ENCODE results near the gene CCR8.

CCR8 gene

GRCh38 chr3:39378088-39378487 lies 48.6 kb downstream of the CCR8 start:
- H3K9me3 Mint-ChIP-seq, result no peaks in the 10 kb centered on the region
- H3K4me3 Mint-ChIP-seq, result no peak overlapping the region
- peaks cover 14% of the 10 kb centered on the region for H3K36me3 Mint-ChIP-seq (ENCODE audit: low read depth)
- peak; percentile 43 for DNase-seq (ENCODE audit: low spot score)
- no peaks in the 10 kb centered on the region for H3K27me3 Mint-ChIP-seq (ENCODE audit: low read depth)
- peaks cover 21% of the 10 kb centered on the region for H3K4me1 Mint-ChIP-seq (ENCODE audit: low read depth)
- no peak overlapping the region for H3K27ac Mint-ChIP-seq

- DNase-seq (ENCODE audit: low spot score), result no peak
- no peaks in the 10 kb centered on the region for H3K27me3 Mint-ChIP-seq (ENCODE audit: low read depth)
- no peaks in the 10 kb centered on the region for H3K9me3 Mint-ChIP-seq
- peaks cover 11% of the 10 kb centered on the region for H3K36me3 Mint-ChIP-seq (ENCODE audit: low read depth)
- no peak overlapping the region for H3K4me3 Mint-ChIP-seq
- peaks cover 18% of the 10 kb centered on the region for H3K4me1 Mint-ChIP-seq (ENCODE audit: low read depth)
- no peak overlapping the region for H3K27ac Mint-ChIP-seq
Measured at GRCh38 chr3:39378957-39379777, 49.7 kb downstream of the CCR8 start.

GRCh38 chr3:39379778-39380155 lies 50.3 kb downstream of the CCR8 start:
- Mint-ChIP-seq H3K36me3 (ENCODE audit: low read depth) (peaks cover 11% of the 10 kb centered on the region), H3K27ac (no peak overlapping the region), H3K27me3 (ENCODE audit: low read depth) (no peaks in the 10 kb centered on the region), H3K4me1 (ENCODE audit: low read depth) (peaks cover 21% of the 10 kb centered on the region), H3K4me3 (no peak overlapping the region), H3K9me3 (no peaks in the 10 kb centered on the region)
- no peak for DNase-seq (ENCODE audit: low spot score)

DNA sequence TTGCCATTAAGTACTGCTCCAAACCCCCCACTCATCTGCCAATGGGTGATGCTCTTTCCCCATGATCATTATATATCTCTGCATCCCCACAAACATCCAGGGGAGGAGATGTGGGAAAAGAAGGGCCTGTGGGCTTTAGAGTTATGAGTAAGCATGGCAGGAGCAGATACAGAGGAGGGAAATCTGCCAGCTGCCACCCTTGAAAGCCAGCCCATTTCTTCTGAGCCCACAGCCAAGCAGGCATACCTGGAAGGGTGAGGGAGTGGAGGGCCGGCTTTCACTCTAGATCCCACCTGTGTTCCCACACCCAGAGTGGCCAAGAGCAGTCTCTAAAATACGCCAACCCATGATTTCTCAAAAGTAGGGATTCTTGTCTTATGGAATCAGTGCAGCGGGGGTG lies 51.9 kb downstream of the CCR8 start:
- DNase-seq (ENCODE audit: low spot score), result no peak
- H3K4me1 Mint-ChIP-seq (ENCODE audit: low read depth), result peaks cover 27% of the 10 kb centered on the region
- H3K9me3 Mint-ChIP-seq, result no peaks in the 10 kb centered on the region
- H3K27me3 Mint-ChIP-seq (ENCODE audit: low read depth), result no peaks in the 10 kb centered on the region
- peak overlapping the region; percentile 1 for H3K4me3 Mint-ChIP-seq
- H3K27ac Mint-ChIP-seq, result no peak overlapping the region
- peaks cover 13% of the 10 kb centered on the region for H3K36me3 Mint-ChIP-seq (ENCODE audit: low read depth)
